HL-60 (cell line): Measurements from ENCODE around the gene SUCO.

Source experiments
- CTCF ChIP-seq: IDR thresholded peaks from one replicate; pipeline ENCODE4 v1.5.1; 2011; ENCODE audit warnings: low read length, control low read depth, inconsistent platforms; ENCODE audit not compliant: insufficient read depth
- GABPA ChIP-seq: IDR thresholded peaks from 2 replicates; pipeline ENCODE4 v1.6.1; 2012; ENCODE audit warnings: low read depth
- POLR2AphosphoS5 ChIP-seq: IDR thresholded peaks from 2 replicates; pipeline ENCODE4 v1.6.1; 2012; ENCODE audit warnings: low read depth
- REST ChIP-seq: IDR thresholded peaks from 2 replicates; pipeline ENCODE4 v1.6.1; 2012; ENCODE audit warnings: low read depth; ENCODE audit not compliant: insufficient replicate concordance
- SPI1 ChIP-seq: IDR thresholded peaks from 2 replicates; pipeline ENCODE4 v1.6.1; 2012; ENCODE audit warnings: low read depth, mild to moderate bottlenecking, borderline replicate concordance

GRCh38 chr1:172581779-172582178 lies 48.8 kb downstream of the SUCO start:
- TF ChIP-seq CTCF (no peak), GABPA (no peak), REST (no peak), POLR2AphosphoS5 (no peak), SPI1 (no peak)
